ENCODE measurements around the gene SH3GLB2. TPM values are rescaled to one million over a fixed set of nuclear protein-coding genes. Genes with fewer than 3 reads are reported as not detected.

Gene SH3GLB2
- total and polyA plus RNA-seq, 10 of the 15 experiments (the other 5 are each of a cell fraction or from before 2014, with no cell fraction given) = 0.21 to 61.3 (median 30.8) TPM

DNA sequence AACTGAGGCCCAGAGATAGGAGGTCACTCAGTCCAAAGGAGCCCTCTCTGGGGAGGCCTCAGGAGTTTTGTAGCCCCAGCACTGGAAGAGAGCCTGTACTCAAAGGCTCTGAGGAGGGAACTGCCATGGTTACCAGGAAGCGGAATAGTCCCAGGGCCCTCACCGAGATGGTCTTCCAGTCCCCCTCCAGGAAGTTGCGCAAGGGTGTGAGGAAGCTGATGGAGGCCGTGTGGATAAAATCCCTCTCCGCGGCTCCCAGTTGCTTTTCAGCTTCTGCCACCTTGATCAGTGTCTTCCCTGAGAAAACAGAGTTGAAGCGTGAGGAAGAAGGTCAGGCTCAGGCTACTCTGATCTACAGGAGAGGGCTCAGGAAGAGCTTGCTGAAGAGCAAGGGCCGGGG, 13.5 kb downstream of the SH3GLB2 start (continued):
- TF ChIP-seq, protein P1, sequence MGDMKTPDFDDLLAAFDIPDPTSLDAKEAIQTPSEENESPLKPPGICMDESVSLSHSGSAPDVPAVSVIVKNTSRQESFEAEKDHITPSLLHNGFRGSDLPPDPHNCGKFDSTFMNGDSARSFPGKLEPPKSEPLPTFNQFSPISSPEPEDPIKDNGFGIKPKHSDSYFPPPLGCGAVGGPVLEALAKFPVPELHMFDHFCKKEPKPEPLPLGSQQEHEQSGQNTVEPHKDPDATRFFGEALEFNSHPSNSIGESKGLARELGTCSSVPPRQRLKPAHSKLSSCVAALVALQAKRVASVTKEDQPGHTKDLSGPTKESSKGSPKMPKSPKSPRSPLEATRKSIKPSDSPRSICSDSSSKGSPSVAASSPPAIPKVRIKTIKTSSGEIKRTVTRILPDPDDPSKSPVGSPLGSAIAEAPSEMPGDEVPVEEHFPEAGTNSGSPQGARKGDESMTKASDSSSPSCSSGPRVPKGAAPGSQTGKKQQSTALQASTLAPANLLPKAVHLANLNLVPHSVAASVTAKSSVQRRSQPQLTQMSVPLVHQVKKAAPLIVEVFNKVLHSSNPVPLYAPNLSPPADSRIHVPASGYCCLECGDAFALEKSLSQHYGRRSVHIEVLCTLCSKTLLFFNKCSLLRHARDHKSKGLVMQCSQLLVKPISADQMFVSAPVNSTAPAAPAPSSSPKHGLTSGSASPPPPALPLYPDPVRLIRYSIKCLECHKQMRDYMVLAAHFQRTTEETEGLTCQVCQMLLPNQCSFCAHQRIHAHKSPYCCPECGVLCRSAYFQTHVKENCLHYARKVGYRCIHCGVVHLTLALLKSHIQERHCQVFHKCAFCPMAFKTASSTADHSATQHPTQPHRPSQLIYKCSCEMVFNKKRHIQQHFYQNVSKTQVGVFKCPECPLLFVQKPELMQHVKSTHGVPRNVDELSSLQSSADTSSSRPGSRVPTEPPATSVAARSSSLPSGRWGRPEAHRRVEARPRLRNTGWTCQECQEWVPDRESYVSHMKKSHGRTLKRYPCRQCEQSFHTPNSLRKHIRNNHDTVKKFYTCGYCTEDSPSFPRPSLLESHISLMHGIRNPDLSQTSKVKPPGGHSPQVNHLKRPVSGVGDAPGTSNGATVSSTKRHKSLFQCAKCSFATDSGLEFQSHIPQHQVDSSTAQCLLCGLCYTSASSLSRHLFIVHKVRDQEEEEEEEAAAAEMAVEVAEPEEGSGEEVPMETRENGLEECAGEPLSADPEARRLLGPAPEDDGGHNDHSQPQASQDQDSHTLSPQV (IDR thresholded peaks at IDR 0.05) = no peak
- TF ChIP-seq CREB1 (IDR thresholded peaks at IDR 0.05; ENCODE audit: low read depth) = no peak
- no peak for TF ChIP-seq HDGF (IDR thresholded peaks at IDR 0.05)
- TF ChIP-seq POU2F2 (IDR thresholded peaks at IDR 0.05; ENCODE audit: borderline replicate concordance, low read depth, low read length) = no peak
- TF ChIP-seq, protein P2, sequence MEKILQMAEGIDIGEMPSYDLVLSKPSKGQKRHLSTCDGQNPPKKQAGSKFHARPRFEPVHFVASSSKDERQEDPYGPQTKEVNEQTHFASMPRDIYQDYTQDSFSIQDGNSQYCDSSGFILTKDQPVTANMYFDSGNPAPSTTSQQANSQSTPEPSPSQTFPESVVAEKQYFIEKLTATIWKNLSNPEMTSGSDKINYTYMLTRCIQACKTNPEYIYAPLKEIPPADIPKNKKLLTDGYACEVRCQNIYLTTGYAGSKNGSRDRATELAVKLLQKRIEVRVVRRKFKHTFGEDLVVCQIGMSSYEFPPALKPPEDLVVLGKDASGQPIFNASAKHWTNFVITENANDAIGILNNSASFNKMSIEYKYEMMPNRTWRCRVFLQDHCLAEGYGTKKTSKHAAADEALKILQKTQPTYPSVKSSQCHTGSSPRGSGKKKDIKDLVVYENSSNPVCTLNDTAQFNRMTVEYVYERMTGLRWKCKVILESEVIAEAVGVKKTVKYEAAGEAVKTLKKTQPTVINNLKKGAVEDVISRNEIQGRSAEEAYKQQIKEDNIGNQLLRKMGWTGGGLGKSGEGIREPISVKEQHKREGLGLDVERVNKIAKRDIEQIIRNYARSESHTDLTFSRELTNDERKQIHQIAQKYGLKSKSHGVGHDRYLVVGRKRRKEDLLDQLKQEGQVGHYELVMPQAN (conservative IDR thresholded peaks at IDR 0.05) = no peak
- TF ChIP-seq MTA3 (IDR thresholded peaks at IDR 0.05; ENCODE audit: borderline replicate concordance, low read length) = no peak
- TF ChIP-seq POLR2AphosphoS5 (IDR thresholded peaks at IDR 0.05; ENCODE audit: low read length) = no peak
- TF ChIP-seq, protein P3, sequence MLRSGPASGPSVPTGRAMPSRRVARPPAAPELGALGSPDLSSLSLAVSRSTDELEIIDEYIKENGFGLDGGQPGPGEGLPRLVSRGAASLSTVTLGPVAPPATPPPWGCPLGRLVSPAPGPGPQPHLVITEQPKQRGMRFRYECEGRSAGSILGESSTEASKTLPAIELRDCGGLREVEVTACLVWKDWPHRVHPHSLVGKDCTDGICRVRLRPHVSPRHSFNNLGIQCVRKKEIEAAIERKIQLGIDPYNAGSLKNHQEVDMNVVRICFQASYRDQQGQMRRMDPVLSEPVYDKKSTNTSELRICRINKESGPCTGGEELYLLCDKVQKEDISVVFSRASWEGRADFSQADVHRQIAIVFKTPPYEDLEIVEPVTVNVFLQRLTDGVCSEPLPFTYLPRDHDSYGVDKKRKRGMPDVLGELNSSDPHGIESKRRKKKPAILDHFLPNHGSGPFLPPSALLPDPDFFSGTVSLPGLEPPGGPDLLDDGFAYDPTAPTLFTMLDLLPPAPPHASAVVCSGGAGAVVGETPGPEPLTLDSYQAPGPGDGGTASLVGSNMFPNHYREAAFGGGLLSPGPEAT (IDR thresholded peaks at IDR 0.05; ENCODE audit: low read depth) = no peak
- TF ChIP-seq ZNF217 (IDR thresholded peaks at IDR 0.05) = no peak
